ENCODE measurements around the gene SESN1.

SESN1 gene

GRCh38 chr6:108958900-108959770 lies 135.5 kb downstream of the SESN1 start:
- Histone ChIP-seq H3K4me1 (peaks cover 18% of the 10 kb centered on the region), H3K36me3 (ENCODE audit: control insufficient read depth, insufficient read depth, low read length) (no peaks in the 10 kb centered on the region), H2AFZ (no peak overlapping the region), H3K9me3 (ENCODE audit: control insufficient read depth, low read length) (no peaks in the 10 kb centered on the region), H3K79me2 (no peaks in the 10 kb centered on the region), H3K27me3 (ENCODE audit: control insufficient read depth, insufficient read depth, low read length) (no peaks in the 10 kb centered on the region), H3K4me3 (ENCODE audit: low read depth, low read length) (no peak overlapping the region), H3K9ac (no peak overlapping the region), H3K27ac (no peak overlapping the region), H3K4me2 (ENCODE audit: low read length) (no peak overlapping the region)
- no peak for TF ChIP-seq CTCF (IDR thresholded peaks at IDR 0.05)

GRCh38 chr6:108957221-108957620 lies 137.4 kb downstream of the SESN1 start:
- Histone ChIP-seq H3K79me2 (no peaks in the 10 kb centered on the region), H3K9ac (no peak overlapping the region), H3K27me3 (ENCODE audit: control insufficient read depth, insufficient read depth, low read length) (no peaks in the 10 kb centered on the region), H3K9me3 (ENCODE audit: control insufficient read depth, low read length) (no peaks in the 10 kb centered on the region), H3K4me2 (ENCODE audit: low read length) (no peak overlapping the region), H3K4me1 (peaks cover 18% of the 10 kb centered on the region), H3K36me3 (ENCODE audit: control insufficient read depth, insufficient read depth, low read length) (no peaks in the 10 kb centered on the region), H3K27ac (no peak overlapping the region), H2AFZ (peak overlapping the region; percentile 43), H3K4me3 (ENCODE audit: low read depth, low read length) (no peak overlapping the region)
- TF ChIP-seq CTCF (IDR thresholded peaks at IDR 0.05): no peak

GRCh38 chr6:108955329-108955949 lies 139.2 kb downstream of the SESN1 start:
- TF ChIP-seq CTCF (IDR thresholded peaks at IDR 0.05): no peak
- no peaks in the 10 kb centered on the region for H3K79me2 ChIP-seq
- peaks cover 33% of the 10 kb centered on the region for H3K4me1 ChIP-seq
- H3K9me3 ChIP-seq (ENCODE audit: control insufficient read depth, low read length): no peaks in the 10 kb centered on the region
- H3K9ac ChIP-seq: no peak overlapping the region
- peak overlapping the region; percentile 69 for H2AFZ ChIP-seq
- H3K4me2 ChIP-seq (ENCODE audit: low read length): peak overlapping the region; percentile 33
- H3K36me3 ChIP-seq (ENCODE audit: control insufficient read depth, insufficient read depth, low read length): no peaks in the 10 kb centered on the region
- H3K27ac ChIP-seq: peak overlapping the region; percentile 27
- H3K27me3 ChIP-seq (ENCODE audit: control insufficient read depth, insufficient read depth, low read length): no peaks in the 10 kb centered on the region
- H3K4me3 ChIP-seq (ENCODE audit: low read depth, low read length): no peak overlapping the region

- Histone ChIP-seq H3K4me2 (ENCODE audit: low read length) (no peak overlapping the region), H3K9me3 (ENCODE audit: control insufficient read depth, low read length) (no peaks in the 10 kb centered on the region), H2AFZ (no peak overlapping the region), H3K9ac (no peak overlapping the region), H3K27me3 (ENCODE audit: control insufficient read depth, insufficient read depth, low read length) (no peaks in the 10 kb centered on the region), H3K27ac (no peak overlapping the region), H3K36me3 (ENCODE audit: control insufficient read depth, insufficient read depth, low read length) (no peaks in the 10 kb centered on the region), H3K4me3 (ENCODE audit: low read depth, low read length) (no peak overlapping the region), H3K79me2 (no peaks in the 10 kb centered on the region), H3K4me1 (peaks cover 44% of the 10 kb centered on the region)
- no peak for TF ChIP-seq CTCF (IDR thresholded peaks at IDR 0.05)
These were observed 141.0 kb downstream of the SESN1 start for GRCh38 chr6:108953681-108954080.

Measured in parathyroid adenoma (tissue), 2 donors.